Fibroblast of lung (primary cell): ENCODE results near the gene MYLK.
A peak's percentile ranks its signal among the peaks of the same experiment; 100 is the strongest.

ENCODE experiments used
- CTCF ChIP-seq, 2 donors: IDR thresholded peaks in 1 of 2; conservative IDR thresholded peaks in 1 of 2; 1 replicate in 1 of 2; 2 replicates in 1 of 2; pipeline ENCODE4 v1.5.1; 2011 to 2012; ENCODE audit warnings: low read length in 2 of 2, control low read depth in 1 of 2, inconsistent platforms in 1 of 2, low read depth in 1 of 2, mild to moderate bottlenecking in 1 of 2
- EZH2 ChIP-seq: IDR thresholded peaks from 2 replicates; pipeline ENCODE4 v1.5.1; 2012; ENCODE audit warnings: low read length, control low read depth, mild to moderate bottlenecking; ENCODE audit errors: missing control alignments

- TF ChIP-seq CTCF (conservative IDR thresholded peaks at IDR 0.05 in 1 of 2, IDR thresholded peaks at IDR 0.05 in 1 of 2; ENCODE audit: low read depth in 1 of 2, low read length in 2 of 2) (peak in 1 of 2 donors; percentile 19), EZH2 (no peak)
Observed at GRCh38 chr3:123656691-123657090, 227.4 kb downstream of the MYLK start.
